ENCODE data around the gene IQSEC1.

IQSEC1 gene

DNA sequence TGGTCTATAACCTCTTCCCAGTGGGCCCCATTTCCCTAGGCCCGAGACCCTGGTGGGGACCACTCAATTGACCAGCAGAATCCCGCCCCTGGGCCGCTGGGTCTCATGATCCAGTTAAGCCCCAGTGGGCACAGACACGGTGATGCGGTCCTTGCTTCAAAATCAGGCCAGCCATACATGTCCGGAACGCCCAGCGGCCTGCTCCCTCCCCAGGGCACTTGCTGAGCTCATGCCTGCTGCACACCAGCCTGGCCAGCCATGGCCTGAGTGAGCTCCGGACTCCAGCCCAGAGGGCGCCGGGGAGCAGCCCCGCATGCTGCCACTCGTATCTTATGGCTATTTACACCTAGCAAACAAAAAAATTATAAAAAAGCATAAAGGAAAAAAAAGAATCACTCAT is 34.4 kb upstream of the IQSEC1 start:
- no peak for DNase-seq (ENCODE audit: low spot score)
- ChIA-PET CTCF (no interaction called here), POLR2A (ENCODE audit: low non-redundant PET) (no interaction called here)
- TF ChIP-seq, protein P1, sequence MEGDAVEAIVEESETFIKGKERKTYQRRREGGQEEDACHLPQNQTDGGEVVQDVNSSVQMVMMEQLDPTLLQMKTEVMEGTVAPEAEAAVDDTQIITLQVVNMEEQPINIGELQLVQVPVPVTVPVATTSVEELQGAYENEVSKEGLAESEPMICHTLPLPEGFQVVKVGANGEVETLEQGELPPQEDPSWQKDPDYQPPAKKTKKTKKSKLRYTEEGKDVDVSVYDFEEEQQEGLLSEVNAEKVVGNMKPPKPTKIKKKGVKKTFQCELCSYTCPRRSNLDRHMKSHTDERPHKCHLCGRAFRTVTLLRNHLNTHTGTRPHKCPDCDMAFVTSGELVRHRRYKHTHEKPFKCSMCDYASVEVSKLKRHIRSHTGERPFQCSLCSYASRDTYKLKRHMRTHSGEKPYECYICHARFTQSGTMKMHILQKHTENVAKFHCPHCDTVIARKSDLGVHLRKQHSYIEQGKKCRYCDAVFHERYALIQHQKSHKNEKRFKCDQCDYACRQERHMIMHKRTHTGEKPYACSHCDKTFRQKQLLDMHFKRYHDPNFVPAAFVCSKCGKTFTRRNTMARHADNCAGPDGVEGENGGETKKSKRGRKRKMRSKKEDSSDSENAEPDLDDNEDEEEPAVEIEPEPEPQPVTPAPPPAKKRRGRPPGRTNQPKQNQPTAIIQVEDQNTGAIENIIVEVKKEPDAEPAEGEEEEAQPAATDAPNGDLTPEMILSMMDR (conservative IDR thresholded peaks at IDR 0.05; ENCODE audit: low read depth): no peak
- H3K27ac ChIP-seq: no peak overlapping the region

DNA sequence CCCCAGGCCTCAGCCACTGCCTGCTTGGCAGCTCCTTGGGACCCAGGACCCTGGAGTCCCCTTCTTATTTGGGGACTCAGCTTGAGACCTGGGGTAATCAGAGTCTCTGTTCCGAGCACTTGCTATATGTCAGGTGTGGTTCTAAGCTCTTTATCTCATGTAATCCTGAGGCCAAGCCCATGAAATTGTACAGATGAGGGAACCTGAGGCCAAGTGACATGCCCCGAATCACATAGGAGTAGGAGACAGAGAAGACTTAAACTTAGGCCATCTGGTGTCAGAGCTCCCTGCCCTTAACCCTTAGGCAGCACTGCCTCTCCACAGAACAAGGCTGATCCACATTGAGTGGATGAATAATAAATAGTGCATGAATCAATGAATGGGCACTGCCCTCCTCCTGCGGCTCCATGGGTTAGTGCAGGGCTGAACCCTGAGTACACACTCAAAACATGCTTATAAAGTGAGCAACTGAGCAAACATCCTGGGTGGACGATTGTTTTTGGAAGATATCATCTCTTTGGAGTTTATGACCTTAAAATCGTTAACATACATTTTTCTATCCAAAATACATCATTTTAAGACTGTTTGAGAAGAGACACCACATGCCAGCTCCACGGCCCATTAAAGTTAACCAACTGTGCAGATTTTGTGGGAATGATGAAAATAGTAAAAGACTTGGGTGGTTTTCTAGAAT is 33.2 kb upstream of the IQSEC1 start:
- no peak overlapping the region for H3K27ac ChIP-seq
- POLR2A ChIA-PET (ENCODE audit: low non-redundant PET): no interaction called here
- TF ChIP-seq, protein P1 (conservative IDR thresholded peaks at IDR 0.05; ENCODE audit: low read depth): no peak
- CTCF ChIA-PET: no interaction called here
- DNase-seq (ENCODE audit: low spot score): peak; percentile 17

DNA sequence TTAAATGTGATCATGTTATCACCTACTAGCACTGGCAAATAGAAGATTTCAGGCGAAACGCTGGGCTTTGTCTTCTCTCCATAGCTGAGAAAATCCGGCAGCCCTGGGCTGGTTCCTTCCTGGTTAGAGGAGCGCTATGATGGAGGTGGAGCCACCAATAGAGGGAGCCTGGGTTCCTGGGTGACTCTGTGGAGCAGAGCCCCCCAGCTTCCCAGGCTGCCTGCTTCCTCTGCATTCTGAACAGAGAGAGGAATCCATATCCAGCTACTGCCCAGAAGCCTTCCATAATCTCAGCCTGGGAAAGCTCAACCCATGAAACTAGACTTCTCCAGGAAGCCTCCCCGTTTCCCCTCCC is 32.6 kb upstream of the IQSEC1 start:
- POLR2A ChIA-PET (ENCODE audit: low non-redundant PET): no interaction called here
- no peak overlapping the region for H3K27ac ChIP-seq
- DNase-seq (ENCODE audit: low spot score): no peak
- CTCF ChIA-PET: no interaction called here
- TF ChIP-seq, protein P1 (conservative IDR thresholded peaks at IDR 0.05; ENCODE audit: low read depth): no peak

DNA sequence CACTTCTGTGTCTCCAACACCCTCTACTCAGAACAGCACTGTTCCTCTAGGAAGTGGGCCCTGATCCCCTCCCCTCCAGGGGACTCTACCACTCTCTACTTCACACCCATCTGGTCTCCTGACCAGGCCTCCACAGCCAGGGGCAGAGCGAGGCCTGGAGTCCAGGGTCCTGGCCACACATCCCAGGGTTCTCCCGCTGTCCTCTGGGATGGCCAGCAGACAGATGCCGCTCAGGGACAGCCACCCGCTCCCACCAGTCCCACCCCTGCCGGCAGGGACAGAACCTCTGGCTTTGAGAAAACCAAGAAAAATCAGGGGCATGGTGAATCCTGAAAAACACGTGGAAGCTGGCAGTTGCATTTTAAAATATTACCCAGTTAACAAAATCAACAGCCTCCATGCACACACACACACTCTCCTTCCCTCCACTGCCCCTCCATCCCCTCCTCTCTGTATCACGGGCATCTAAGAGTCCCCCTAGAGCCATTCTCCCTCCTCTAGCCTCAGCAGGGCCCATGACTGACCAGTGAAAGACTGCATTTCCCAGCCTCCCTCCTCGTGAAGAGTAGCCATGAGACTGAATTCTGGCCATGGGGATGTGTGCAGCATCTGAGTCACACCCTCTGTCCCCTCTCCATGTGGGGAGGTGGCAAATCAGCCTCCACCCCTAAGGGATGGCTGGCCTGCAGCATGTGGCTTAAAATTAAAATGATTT is 32.1 kb upstream of the IQSEC1 start:
- POLR2A ChIA-PET (ENCODE audit: low non-redundant PET): no interaction called here
- no peak overlapping the region for H3K27ac ChIP-seq
- TF ChIP-seq, protein P1 (conservative IDR thresholded peaks at IDR 0.05; ENCODE audit: low read depth): no peak
- CTCF ChIA-PET: no interaction called here
- no peak for DNase-seq (ENCODE audit: low spot score)

DNA sequence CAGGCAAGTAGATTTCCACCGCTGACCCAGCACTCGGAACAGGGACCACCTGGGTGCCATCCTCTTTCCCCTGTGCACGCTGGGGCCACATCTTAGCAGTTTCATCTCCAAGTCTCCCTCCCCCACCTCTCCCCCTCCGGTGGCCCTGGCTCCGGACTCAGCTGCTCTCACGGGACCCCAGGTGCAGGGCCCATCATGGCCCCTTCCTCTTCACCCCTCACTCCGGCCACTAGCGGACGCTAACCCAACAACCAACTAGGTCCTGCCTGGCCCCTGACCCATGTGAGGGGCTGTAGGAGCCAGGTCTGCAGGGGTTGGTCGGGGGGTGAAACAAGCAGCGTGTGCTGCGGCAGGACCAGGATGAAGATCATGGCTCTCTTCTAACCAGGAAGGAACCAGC is 31.3 kb upstream of the IQSEC1 start:
- H3K27ac ChIP-seq: no peak overlapping the region
- CTCF ChIA-PET: no interaction called here
- POLR2A ChIA-PET (ENCODE audit: low non-redundant PET): no interaction called here
- DNase-seq (ENCODE audit: low spot score): no peak
- TF ChIP-seq, protein P1 (conservative IDR thresholded peaks at IDR 0.05; ENCODE audit: low read depth): no peak

DNA sequence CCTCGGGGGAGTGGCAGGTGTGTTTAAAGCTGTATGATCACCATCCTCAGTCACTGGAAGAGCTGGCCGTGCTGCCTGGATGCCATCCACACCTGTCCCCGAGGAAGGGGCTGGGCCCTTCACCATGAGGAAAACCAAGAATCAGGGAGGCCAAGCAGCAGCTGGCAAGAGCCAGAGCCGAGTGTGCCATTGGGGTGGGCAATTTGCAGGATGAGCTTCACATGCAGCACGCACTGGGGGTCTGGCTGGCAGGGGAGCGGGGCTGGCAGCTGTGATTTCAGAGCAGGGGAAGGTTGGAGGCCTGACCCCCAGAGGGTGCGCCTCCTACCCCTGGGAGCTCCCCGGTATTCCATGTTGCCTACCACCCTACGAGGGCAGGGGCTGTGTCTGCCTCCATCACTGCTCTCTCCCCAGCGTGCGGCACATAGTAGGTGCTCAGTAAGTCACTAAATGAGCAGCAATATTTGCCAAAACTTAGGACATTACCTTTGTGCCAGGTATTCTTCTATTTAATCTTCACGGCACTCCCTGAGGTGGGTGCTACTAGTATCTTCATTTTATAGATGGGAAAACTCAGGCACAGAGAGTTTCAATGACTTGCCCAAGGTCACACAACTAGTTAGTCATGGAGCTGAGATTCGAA is 30.3 kb upstream of the IQSEC1 start:
- no peak for DNase-seq (ENCODE audit: low spot score)
- CTCF ChIA-PET: no interaction called here
- POLR2A ChIA-PET (ENCODE audit: low non-redundant PET): no interaction called here
- TF ChIP-seq, protein P1 (conservative IDR thresholded peaks at IDR 0.05; ENCODE audit: low read depth): no peak
- no peak overlapping the region for H3K27ac ChIP-seq
